Smooth muscle cell (in vitro differentiated cells): ENCODE results near the gene DEFB123. TPM values are rescaled to one million over a fixed set of nuclear protein-coding genes. Genes with fewer than 3 reads are reported as not detected.

Source experiments
- DNase-seq: peaks from one replicate; lab custom pipeline; 2025; ENCODE audit not compliant: unreplicated experiment; lab: John Stamatoyannopoulos, UW
- H2AFZ ChIP-seq: fragments of 200-600 bp; sonication (generic); 2 replicates; pipeline ENCODE4 v1.6.0; 2016; ENCODE audit warnings: antibody characterized with exemption, low read depth, mild to moderate bottlenecking
- H3F3A ChIP-seq: fragments of 200-600 bp; sonication (generic); 2 replicates; pipeline ENCODE4 v1.6.0; 2017; ENCODE audit warnings: antibody characterized with exemption, low read depth
- H3K27ac ChIP-seq: fragments of 200-600 bp; sonication (generic); 2 replicates; pipeline ENCODE4 v1.5.1; 2016; ENCODE audit warnings: low read depth, mild to moderate bottlenecking
- H3K27me3 ChIP-seq: fragments of 200-600 bp; sonication (generic); 2 replicates; pipeline ENCODE4 v1.6.1; 2016; ENCODE audit warnings: low read depth, mild to moderate bottlenecking
- H3K36me3 ChIP-seq: fragments of 200-600 bp; sonication (generic); 2 replicates; pipeline ENCODE4 v1.5.1; 2016; ENCODE audit warnings: low read depth
- H3K4me1 ChIP-seq: fragments of 200-600 bp; sonication (generic); 2 replicates; pipeline ENCODE4 v1.5.1; 2016; ENCODE audit warnings: low read depth
- H3K4me2 ChIP-seq: fragments of 200-600 bp; sonication (generic); 2 replicates; pipeline ENCODE4 v1.6.0; 2016; ENCODE audit warnings: mild to moderate bottlenecking
- H3K4me3 ChIP-seq: fragments of 200-600 bp; sonication (generic); 2 replicates; pipeline ENCODE4 v1.5.1; 2016; ENCODE audit warnings: mild to moderate bottlenecking
- H3K79me2 ChIP-seq: fragments of 200-600 bp; sonication (generic); 2 replicates; pipeline ENCODE4 v1.6.0; 2016; ENCODE audit warnings: low read depth, mild to moderate bottlenecking
- H3K9ac ChIP-seq: fragments of 200-600 bp; sonication (generic); 2 replicates; pipeline ENCODE4 v1.6.0; 2016; ENCODE audit warnings: low read depth
- H3K9me3 ChIP-seq: fragments of 200-600 bp; sonication (generic); replicated peaks from 2 replicates; pipeline ENCODE4 v1.5.1; 2016; ENCODE audit warnings: low read depth
- H4K20me1 ChIP-seq: fragments of 200-600 bp; sonication (generic); 2 replicates; pipeline ENCODE4 v1.6.0; 2016; ENCODE audit warnings: low read depth
- WGBS: methylation state at CpG from one replicate; pipeline ENCODE4 v1.1.7; 2016; ENCODE audit warnings: low lambda C conversion rate; 5-methylcytosine and 5-hydroxymethylcytosine counted together
- polyA plus RNA-seq: library from polyadenylated mRNA; unstranded; fragments of >200 nt; fragmentation: Nextera tagmentation; extraction: Ambion mirVana; gene quantifications from 2 replicates; pipeline ENCODE4 v1.2.1, GENCODE V29; 2016
- total RNA-seq: library from RNA; depleted of rRNA; stranded (reverse); fragments of >200 nt; gene quantifications from 2 replicates; pipeline ENCODE4 v1.2.3, GENCODE V29; 2014
- TF ChIP-seq, protein P1 (sequence below): fragments of 200-600 bp; sonication (generic); IDR thresholded peaks from 2 replicates; pipeline ENCODE4 v1.5.1; 2017; ENCODE audit warnings: borderline replicate concordance, mild to moderate bottlenecking, antibody characterized with exemption; ENCODE audit not compliant: insufficient read depth, poor library complexity, severe bottlenecking

The DEFB123 gene
- total and polyA plus RNA-seq, 2 experiments from 2014 or later = not detected

DNA sequence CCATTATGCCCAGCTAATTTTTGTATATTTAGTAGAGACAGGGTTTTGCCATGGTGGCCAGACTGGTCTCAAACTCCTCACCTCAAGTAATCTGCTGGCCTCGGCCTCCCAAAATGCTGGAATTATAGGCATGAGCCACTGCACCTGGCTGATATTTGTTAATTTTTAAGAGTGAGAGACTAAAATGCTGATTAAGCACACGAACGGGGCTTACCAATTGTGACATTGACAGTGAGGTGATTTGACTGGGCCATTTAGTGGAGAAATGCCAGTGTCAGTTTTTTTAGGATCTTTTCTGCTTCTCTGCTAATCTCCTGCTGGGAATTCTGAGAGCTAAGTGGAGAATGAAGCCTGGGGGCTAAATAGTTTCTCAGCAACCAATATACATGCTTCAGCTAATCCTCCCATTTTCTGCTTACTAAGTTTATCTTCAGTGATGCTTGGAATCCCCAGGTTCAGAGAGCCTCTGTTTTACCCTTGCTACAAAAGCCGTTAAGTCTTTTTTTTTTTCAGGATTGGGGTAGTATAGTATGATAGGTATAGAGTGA, 9.8 kb upstream of the DEFB123 start:
- Histone ChIP-seq H3K36me3 (peaks cover 3% of the 10 kb centered on the region), H3K27me3 (no peaks in the 10 kb centered on the region), H3K4me2 (no peak overlapping the region), H3K9me3 (peaks cover 12% of the 10 kb centered on the region), H3K4me1 (no peaks in the 10 kb centered on the region), H3F3A (no peaks in the 10 kb centered on the region), H3K4me3 (no peak overlapping the region), H3K27ac (no peak overlapping the region), H4K20me1 (no peaks in the 10 kb centered on the region), H2AFZ (no peak overlapping the region), H3K9ac (no peak overlapping the region), H3K79me2 (no peaks in the 10 kb centered on the region)
- TF ChIP-seq, protein P1, sequence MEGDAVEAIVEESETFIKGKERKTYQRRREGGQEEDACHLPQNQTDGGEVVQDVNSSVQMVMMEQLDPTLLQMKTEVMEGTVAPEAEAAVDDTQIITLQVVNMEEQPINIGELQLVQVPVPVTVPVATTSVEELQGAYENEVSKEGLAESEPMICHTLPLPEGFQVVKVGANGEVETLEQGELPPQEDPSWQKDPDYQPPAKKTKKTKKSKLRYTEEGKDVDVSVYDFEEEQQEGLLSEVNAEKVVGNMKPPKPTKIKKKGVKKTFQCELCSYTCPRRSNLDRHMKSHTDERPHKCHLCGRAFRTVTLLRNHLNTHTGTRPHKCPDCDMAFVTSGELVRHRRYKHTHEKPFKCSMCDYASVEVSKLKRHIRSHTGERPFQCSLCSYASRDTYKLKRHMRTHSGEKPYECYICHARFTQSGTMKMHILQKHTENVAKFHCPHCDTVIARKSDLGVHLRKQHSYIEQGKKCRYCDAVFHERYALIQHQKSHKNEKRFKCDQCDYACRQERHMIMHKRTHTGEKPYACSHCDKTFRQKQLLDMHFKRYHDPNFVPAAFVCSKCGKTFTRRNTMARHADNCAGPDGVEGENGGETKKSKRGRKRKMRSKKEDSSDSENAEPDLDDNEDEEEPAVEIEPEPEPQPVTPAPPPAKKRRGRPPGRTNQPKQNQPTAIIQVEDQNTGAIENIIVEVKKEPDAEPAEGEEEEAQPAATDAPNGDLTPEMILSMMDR = no peak
- 64% methylated on average over 4 of the region's 4 CpGs for WGBS
- no peak for DNase-seq

DNA sequence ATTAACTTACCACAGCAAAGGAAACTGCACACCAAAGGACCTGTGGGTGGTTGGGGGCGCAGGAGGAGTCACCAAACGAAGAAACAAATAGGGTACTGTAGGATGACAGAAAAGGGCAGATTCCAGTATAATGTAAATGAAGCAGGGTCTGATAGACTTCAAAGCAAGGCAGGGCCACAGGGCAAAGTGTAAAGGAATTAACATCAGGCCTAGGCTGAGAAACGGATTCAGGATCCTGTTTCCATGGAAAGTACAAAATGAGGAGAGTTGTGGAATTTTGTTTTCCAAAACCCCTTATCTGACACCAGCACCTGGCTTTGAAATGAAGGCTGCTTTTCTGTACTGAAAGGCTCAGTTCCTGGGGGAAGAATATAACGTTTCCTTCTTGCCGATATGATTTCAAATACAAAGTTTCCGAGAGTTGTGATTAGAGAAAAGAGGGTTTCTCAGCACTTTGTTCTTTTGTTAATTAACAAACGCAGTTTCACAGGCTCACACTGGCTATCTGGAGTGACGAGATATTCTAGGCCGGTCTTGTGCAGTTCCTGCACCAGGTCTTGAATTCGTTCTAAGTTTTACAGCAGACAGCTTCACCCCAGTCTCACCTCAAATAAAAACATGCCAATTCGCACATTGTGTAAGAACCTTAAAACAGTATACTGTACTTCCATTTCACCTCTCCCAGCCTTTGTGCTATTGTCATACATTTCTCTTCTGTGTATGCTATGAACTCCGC, 5.8 kb downstream of the DEFB123 start:
- H3K27ac ChIP-seq = no peak overlapping the region
- no peaks in the 10 kb centered on the region for H3K36me3 ChIP-seq
- no peaks in the 10 kb centered on the region for H3K4me1 ChIP-seq
- peaks cover 7% of the 10 kb centered on the region for H3K9me3 ChIP-seq
- H2AFZ ChIP-seq = no peak overlapping the region
- no peak overlapping the region for H3K4me2 ChIP-seq
- H3K4me3 ChIP-seq = no peak overlapping the region
- no peaks in the 10 kb centered on the region for H3K79me2 ChIP-seq
- H3K27me3 ChIP-seq = no peaks in the 10 kb centered on the region
- DNase-seq = no peak
- no peaks in the 10 kb centered on the region for H3F3A ChIP-seq
- TF ChIP-seq, protein P1 = no peak
- 80% methylated on average over 12 of the region's 12 CpGs for WGBS
- no peaks in the 10 kb centered on the region for H4K20me1 ChIP-seq
- no peak overlapping the region for H3K9ac ChIP-seq

DNA sequence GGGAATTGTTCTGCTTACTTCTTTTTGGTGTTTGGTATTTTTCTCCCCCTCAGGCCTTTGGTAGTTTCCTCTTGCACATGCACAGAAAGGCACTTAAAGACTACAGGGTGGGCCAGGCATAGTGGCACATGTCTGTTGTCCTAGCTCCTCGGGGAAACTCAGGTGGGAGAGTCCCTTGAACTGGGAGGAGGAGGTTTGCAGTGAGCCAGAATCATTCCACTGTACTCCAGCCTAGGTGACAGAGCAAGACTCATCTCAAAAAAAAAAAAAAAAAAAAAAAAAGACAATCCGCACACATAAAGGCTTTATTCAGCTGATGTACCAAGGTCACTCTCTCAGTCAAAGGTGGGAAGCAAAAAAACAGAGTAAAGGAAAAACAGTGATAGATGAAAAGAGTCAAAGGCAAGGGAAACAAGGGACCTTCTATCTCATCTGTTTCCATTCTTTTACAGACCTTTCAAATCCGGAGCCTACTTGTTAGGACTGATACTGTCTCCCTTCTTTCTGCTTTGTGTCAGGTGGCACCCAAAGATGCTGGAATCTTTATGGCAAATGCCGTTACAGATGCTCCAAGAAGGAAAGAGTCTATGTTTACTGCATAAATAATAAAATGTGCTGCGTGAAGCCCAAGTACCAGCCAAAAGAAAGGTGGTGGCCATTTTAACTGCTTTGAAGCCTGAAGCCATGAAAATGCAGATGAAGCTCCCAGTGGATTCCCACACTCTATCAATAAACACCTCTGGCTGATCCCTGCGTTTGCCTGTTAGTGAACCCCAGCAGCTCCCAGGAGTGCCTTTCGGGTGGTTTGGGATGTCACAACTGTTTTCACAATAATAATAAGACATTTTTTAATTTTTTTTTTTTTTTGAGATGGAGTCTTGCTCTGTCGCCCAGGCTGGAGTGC, 9.3 kb downstream of the DEFB123 start:
- WGBS = 79% methylated on average over 8 of the region's 8 CpGs

More for the DNA sequence above, 9.3 kb downstream of the DEFB123 start:
- H3K4me1 ChIP-seq = no peaks in the 10 kb centered on the region
- H4K20me1 ChIP-seq = no peaks in the 10 kb centered on the region
- peaks cover 5% of the 10 kb centered on the region for H3K9me3 ChIP-seq
- H3K27ac ChIP-seq = no peak overlapping the region
- no peaks in the 10 kb centered on the region for H3K27me3 ChIP-seq
- no peak for DNase-seq
- H3F3A ChIP-seq = no peaks in the 10 kb centered on the region
- no peaks in the 10 kb centered on the region for H3K79me2 ChIP-seq
- H3K4me2 ChIP-seq = no peak overlapping the region
- TF ChIP-seq, protein P1 = no peak
- H3K36me3 ChIP-seq = no peaks in the 10 kb centered on the region
- no peak overlapping the region for H3K9ac ChIP-seq
- no peak overlapping the region for H2AFZ ChIP-seq
- no peak overlapping the region for H3K4me3 ChIP-seq
